GM10248 (cell line): ENCODE data around the gene DNAJC7.

ENCODE experiments used
- CTCF ChIA-PET: fragments of 300-600 bp; sonication (Branson Sonifier 250); formaldehyde crosslinking; extraction: SDS; loops from one replicate; lab custom pipeline; 2021; ENCODE audit warnings: antibody characterized with exemption; lab: Yijun Ruan, JAX
- POLR2A ChIA-PET: fragments of 350-650 bp; sonication (Branson Sonifier 250); formaldehyde crosslinking; extraction: SDS; loops from one replicate; lab custom pipeline; 2020; ENCODE audit warnings: antibody characterized with exemption; lab: Yijun Ruan, JAX
- DNase-seq: peaks from one replicate; pipeline ENCODE4 v3.0.0; 2012; ENCODE audit errors: extremely low spot score
- CTCF ChIP-seq: IDR thresholded peaks from 2 replicates; pipeline ENCODE4 v1.5.1; 2012; ENCODE audit warnings: mild to moderate bottlenecking, low read depth; ENCODE audit errors: extremely low read depth, missing control alignments, control extremely low read depth

Gene DNAJC7

GRCh38 chr17:41943492-41943891 is 73.7 kb downstream of the DNAJC7 start:
- TF ChIP-seq CTCF, result no peak
- CTCF ChIA-PET, result no interaction called here
- DNase-seq, result no peak
- POLR2A ChIA-PET, result no interaction called here

- DNase-seq, result no peak
- ChIA-PET POLR2A (no interaction called here), CTCF (no interaction called here)
- no peak for TF ChIP-seq CTCF
Measured at GRCh38 chr17:41942626-41943373, 74.4 kb downstream of the DNAJC7 start.

- no peak for TF ChIP-seq CTCF
- no peak for DNase-seq
- POLR2A ChIA-PET, result no interaction called here
- CTCF ChIA-PET, result interaction anchor here (1.1 kb wide), 1 partner anchor 22 kb away, joined by 5 read pairs; no protein-coding TSS in a partner anchor
Measured at GRCh38 chr17:41941168-41941567, 76.1 kb downstream of the DNAJC7 start.

GRCh38 chr17:41939693-41940090 is 77.5 kb downstream of the DNAJC7 start:
- DNase-seq, result no peak
- POLR2A ChIA-PET, result no interaction called here
- TF ChIP-seq CTCF, result no peak
- CTCF ChIA-PET, result interaction anchor here (1.1 to 1.8 kb wide), 3 partner anchors 9 to 283 kb away, joined by 3 to 8 read pairs (median 3); partner anchors contain the start of gene ODAD4

- ChIA-PET POLR2A (no interaction called here), CTCF (interaction anchor here (1.0 to 1.8 kb wide), 4 partner anchors 9 to 283 kb away, joined by 3 to 8 read pairs (median 3); partner anchors contain the start of gene ODAD4)
- no peak for TF ChIP-seq CTCF
- DNase-seq, result no peak
Measured at GRCh38 chr17:41939044-41939692, 78.1 kb downstream of the DNAJC7 start.

- no peak for DNase-seq
- no peak for TF ChIP-seq CTCF
- POLR2A ChIA-PET, result no interaction called here
- CTCF ChIA-PET, result interaction anchor here (1.0 to 1.8 kb wide), 2 partner anchors 8 to 260 kb away, joined by 3 to 8 read pairs; partner anchors contain the start of gene ODAD4
Measured at GRCh38 chr17:41937970-41938954, 79.0 kb downstream of the DNAJC7 start.
